AML-193 (cell line): ENCODE data around the gene STK38.

ENCODE experiments used
- DNase-seq, 2 experiments: peaks; one replicate each; lab custom pipeline; 2025; lab: John Stamatoyannopoulos, UW

Gene STK38

GRCh38 chr6:36523451-36523850 is 23.8 kb downstream of the STK38 start:
- no peak for DNase-seq

GRCh38 chr6:36519352-36519751 is 27.9 kb downstream of the STK38 start:
- DNase-seq, result no peak

- DNase-seq, result no peak
Measured at GRCh38 chr6:36517408-36517807, 29.9 kb downstream of the STK38 start.

GRCh38 chr6:36516988-36517387 is 30.3 kb downstream of the STK38 start:
- no peak for DNase-seq

GRCh38 chr6:36516559-36516958 is 30.7 kb downstream of the STK38 start:
- no peak for DNase-seq

- no peak for DNase-seq
Measured at GRCh38 chr6:36515844-36516243, 31.4 kb downstream of the STK38 start.

GRCh38 chr6:36514554-36515456 is 32.5 kb downstream of the STK38 start:
- DNase-seq, result no peak

GRCh38 chr6:36510365-36510764 is 36.9 kb downstream of the STK38 start:
- no peak for DNase-seq

GRCh38 chr6:36508532-36508931 is 38.7 kb downstream of the STK38 start:
- no peak for DNase-seq

GRCh38 chr6:36506611-36507010 is 40.7 kb downstream of the STK38 start:
- DNase-seq, result no peak

- no peak for DNase-seq
Measured at GRCh38 chr6:36505744-36506534, 41.3 kb downstream of the STK38 start.

GRCh38 chr6:36504982-36505381 is 42.3 kb downstream of the STK38 start:
- DNase-seq, result no peak

GRCh38 chr6:36504181-36504580 is 43.1 kb downstream of the STK38 start:
- DNase-seq, result no peak

GRCh38 chr6:36501686-36502085 is 45.6 kb downstream of the STK38 start:
- DNase-seq, result no peak

GRCh38 chr6:36499918-36500317 is 47.4 kb downstream of the STK38 start:
- no peak for DNase-seq

- DNase-seq, result no peak
Measured at GRCh38 chr6:36495086-36495485, 52.2 kb downstream of the STK38 start.

- DNase-seq, result peak; percentile 99
Measured at GRCh38 chr6:36493859-36494258, 53.4 kb downstream of the STK38 start.

- DNase-seq, result no peak
Measured at GRCh38 chr6:36493319-36493718, 54.0 kb downstream of the STK38 start.

GRCh38 chr6:36492621-36493020 is 54.7 kb downstream of the STK38 start:
- peak; percentile 37 to 59 for DNase-seq

GRCh38 chr6:36492092-36492491 is 55.2 kb downstream of the STK38 start:
- DNase-seq, result no peak

- DNase-seq, result no peak
Measured at GRCh38 chr6:36491378-36491965, 55.8 kb downstream of the STK38 start.

- DNase-seq, result no peak
Measured at GRCh38 chr6:36489426-36489825, 57.9 kb downstream of the STK38 start.

- DNase-seq, result no peak
Measured at GRCh38 chr6:36488221-36488620, 59.1 kb downstream of the STK38 start.
